ENCODE measurements around the gene RABGAP1L. TPM values are rescaled to one million over a fixed set of nuclear protein-coding genes. Genes with fewer than 3 reads are reported as not detected.
A peak's percentile ranks its signal among the peaks of the same experiment; 100 is the strongest.

RABGAP1L gene
- total RNA-seq, 1 experiment from 2014 or later: 57.4 TPM

GRCh38 chr1:174160603-174161002 is 1.3 kb downstream of the RABGAP1L start:
- H4K20me1 ChIP-seq (ENCODE audit: insufficient read depth): no peaks in the 10 kb centered on the region
- ChIA-PET CTCF (no interaction called here), POLR2A (ENCODE audit: unreplicated experiment) (no interaction called here)
- H3K27ac ChIP-seq: no peak overlapping the region
- H3K27me3 ChIP-seq (ENCODE audit: insufficient read depth, low read depth): no peaks in the 10 kb centered on the region
- no peak for TF ChIP-seq EZH2 (IDR thresholded peaks at IDR 0.05; ENCODE audit: low read depth)
- TF ChIP-seq CTCF (conservative IDR thresholded peaks at IDR 0.05): no peak
- no peaks in the 10 kb centered on the region for H3K9me2 ChIP-seq (ENCODE audit: insufficient read depth)
- H3K9me3 ChIP-seq (ENCODE audit: insufficient read depth, low read depth): no peaks in the 10 kb centered on the region
- no TSS peak for BruUV-seq (replicated peaks)
- peaks cover 17% of the 10 kb centered on the region for H3K4me1 ChIP-seq (replicated peaks; ENCODE audit: insufficient read depth)
- no peak for DNase-seq
- H3K79me2 ChIP-seq (ENCODE audit: low read depth): 0 out of 2 replicates have a peak, but pooled peaks cover 18% of the 10 kb centered on the region
- H3K4me2 ChIP-seq: peak overlapping the region; percentile 89
- intact Hi-C loops (cut with micrococcal nuclease; ENCODE audit: unreplicated experiment): no loop called here
- H3F3A ChIP-seq (ENCODE audit: insufficient read depth, low read depth): peaks cover 13% of the 10 kb centered on the region
- no peaks in the 10 kb centered on the region for H3K36me3 ChIP-seq (ENCODE audit: low read depth)
- H3K4me3 ChIP-seq: peak overlapping the region; percentile 81
- H2AFZ ChIP-seq: peak overlapping the region; percentile 96; the same call in 1 of the 2 replicates

GRCh38 chr1:174161813-174162212 is 2.5 kb downstream of the RABGAP1L start:
- no TSS peak for BruUV-seq (replicated peaks)
- H3K4me2 ChIP-seq: no peak overlapping the region

GRCh38 chr1:174164826-174165225 is 5.5 kb downstream of the RABGAP1L start:
- ChIA-PET CTCF (no interaction called here), POLR2A (ENCODE audit: unreplicated experiment) (no interaction called here)
- intact Hi-C loops (cut with micrococcal nuclease; ENCODE audit: unreplicated experiment): no loop called here
- Histone ChIP-seq H4K20me1 (ENCODE audit: insufficient read depth) (no peaks in the 10 kb centered on the region), H3K9me3 (ENCODE audit: insufficient read depth, low read depth) (no peaks in the 10 kb centered on the region), H3F3A (ENCODE audit: insufficient read depth, low read depth) (0 out of 2 replicates have a peak, but pooled peaks cover 4% of the 10 kb centered on the region), H3K4me2 (no peak overlapping the region), H3K4me3 (no peak overlapping the region), H3K4me1 (replicated peaks; ENCODE audit: insufficient read depth) (peaks cover 7% of the 10 kb centered on the region), H3K27ac (no peak overlapping the region), H2AFZ (no peak overlapping the region), H3K9me2 (ENCODE audit: insufficient read depth) (no peaks in the 10 kb centered on the region), H3K27me3 (ENCODE audit: insufficient read depth, low read depth) (no peaks in the 10 kb centered on the region), H3K79me2 (ENCODE audit: low read depth) (0 out of 2 replicates have a peak, but pooled peaks cover 18% of the 10 kb centered on the region), H3K36me3 (ENCODE audit: low read depth) (no peaks in the 10 kb centered on the region)
- TF ChIP-seq EZH2 (IDR thresholded peaks at IDR 0.05; ENCODE audit: low read depth): no peak
- TF ChIP-seq CTCF (conservative IDR thresholded peaks at IDR 0.05): no peak
- DNase-seq: no peak
- no TSS peak for BruUV-seq (replicated peaks)

More at GRCh38 chr1:174161813-174162212, 2.5 kb downstream of the RABGAP1L start:
- Histone ChIP-seq H3K36me3 (ENCODE audit: low read depth) (no peaks in the 10 kb centered on the region), H2AFZ (no peak overlapping the region), H3K4me1 (replicated peaks; ENCODE audit: insufficient read depth) (peaks cover 17% of the 10 kb centered on the region), H3K4me3 (no peak overlapping the region), H3K9me2 (ENCODE audit: insufficient read depth) (no peaks in the 10 kb centered on the region), H3K9me3 (ENCODE audit: insufficient read depth, low read depth) (no peaks in the 10 kb centered on the region), H3K27me3 (ENCODE audit: insufficient read depth, low read depth) (no peaks in the 10 kb centered on the region), H3F3A (ENCODE audit: insufficient read depth, low read depth) (peaks cover 13% of the 10 kb centered on the region), H3K27ac (no peak overlapping the region), H3K79me2 (ENCODE audit: low read depth) (0 out of 2 replicates have a peak, but pooled peaks cover 18% of the 10 kb centered on the region), H4K20me1 (ENCODE audit: insufficient read depth) (no peaks in the 10 kb centered on the region)
- ChIA-PET POLR2A (ENCODE audit: unreplicated experiment) (no interaction called here), CTCF (no interaction called here)
- DNase-seq: no peak
- intact Hi-C loops (cut with micrococcal nuclease; ENCODE audit: unreplicated experiment): no loop called here
- no peak for TF ChIP-seq EZH2 (IDR thresholded peaks at IDR 0.05; ENCODE audit: low read depth)
- TF ChIP-seq CTCF (conservative IDR thresholded peaks at IDR 0.05): no peak
